ENCODE measurements around the gene MGAT1.
"Not testable (repeated sequence)": the region's sequence is repeated elsewhere in the genome, so short reads cannot be mapped to it uniquely, and the experiment has no call there.

- TF ChIP-seq, protein P1, sequence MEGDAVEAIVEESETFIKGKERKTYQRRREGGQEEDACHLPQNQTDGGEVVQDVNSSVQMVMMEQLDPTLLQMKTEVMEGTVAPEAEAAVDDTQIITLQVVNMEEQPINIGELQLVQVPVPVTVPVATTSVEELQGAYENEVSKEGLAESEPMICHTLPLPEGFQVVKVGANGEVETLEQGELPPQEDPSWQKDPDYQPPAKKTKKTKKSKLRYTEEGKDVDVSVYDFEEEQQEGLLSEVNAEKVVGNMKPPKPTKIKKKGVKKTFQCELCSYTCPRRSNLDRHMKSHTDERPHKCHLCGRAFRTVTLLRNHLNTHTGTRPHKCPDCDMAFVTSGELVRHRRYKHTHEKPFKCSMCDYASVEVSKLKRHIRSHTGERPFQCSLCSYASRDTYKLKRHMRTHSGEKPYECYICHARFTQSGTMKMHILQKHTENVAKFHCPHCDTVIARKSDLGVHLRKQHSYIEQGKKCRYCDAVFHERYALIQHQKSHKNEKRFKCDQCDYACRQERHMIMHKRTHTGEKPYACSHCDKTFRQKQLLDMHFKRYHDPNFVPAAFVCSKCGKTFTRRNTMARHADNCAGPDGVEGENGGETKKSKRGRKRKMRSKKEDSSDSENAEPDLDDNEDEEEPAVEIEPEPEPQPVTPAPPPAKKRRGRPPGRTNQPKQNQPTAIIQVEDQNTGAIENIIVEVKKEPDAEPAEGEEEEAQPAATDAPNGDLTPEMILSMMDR (IDR thresholded peaks at IDR 0.05; ENCODE audit: low read depth, low read length): not testable (repeated sequence)
- not testable (repeated sequence) for TF ChIP-seq EZH2phosphoT487 (IDR thresholded peaks at IDR 0.05; ENCODE audit: low read depth)
These were observed 26.3 kb upstream of the MGAT1 start for GRCh38 chr5:180828756-180829531.

All from OCI-LY3 (cell line).